Parathyroid adenoma (tissue), 2 donors: ENCODE results near the gene CRYBA2.

Experiments used
- H2AFZ ChIP-seq: fragments of 300-600 bp; sonication (generic); one replicate; pipeline ENCODE4 v1.7.0; 2017; ENCODE audit warnings: antibody characterized with exemption, mild to moderate bottlenecking
- H3K27ac ChIP-seq: fragments of 300-600 bp; sonication (generic); one replicate; pipeline ENCODE4 v1.7.0; 2017
- H3K27me3 ChIP-seq: fragments of 300-600 bp; sonication (generic); one replicate; pipeline ENCODE4 v1.7.0; 2017; ENCODE audit warnings: low read length; ENCODE audit not compliant: control insufficient read depth, insufficient read depth
- H3K36me3 ChIP-seq: fragments of 300-600 bp; sonication (generic); one replicate; pipeline ENCODE4 v1.7.0; 2017; ENCODE audit warnings: low read length; ENCODE audit not compliant: control insufficient read depth, insufficient read depth
- H3K4me1 ChIP-seq: fragments of 300-600 bp; sonication (generic); one replicate; pipeline ENCODE4 v1.7.0; 2017; ENCODE audit warnings: control low read depth
- H3K4me2 ChIP-seq: fragments of 300-600 bp; sonication (generic); one replicate; pipeline ENCODE4 v1.7.0; 2017; ENCODE audit warnings: low read length
- H3K4me3 ChIP-seq: fragments of 300-600 bp; sonication (generic); one replicate; pipeline ENCODE4 v1.7.0; 2017; ENCODE audit warnings: low read depth, low read length
- H3K79me2 ChIP-seq: fragments of 300-600 bp; sonication (generic); one replicate; pipeline ENCODE4 v1.7.0; 2017; ENCODE audit warnings: control low read depth
- H3K9ac ChIP-seq: fragments of 300-600 bp; sonication (generic); one replicate; pipeline ENCODE4 v1.7.0; 2017; ENCODE audit warnings: mild to moderate bottlenecking
- H3K9me3 ChIP-seq: fragments of 300-600 bp; sonication (generic); one replicate; pipeline ENCODE4 v1.7.0; 2017; ENCODE audit warnings: low read length; ENCODE audit not compliant: control insufficient read depth
- CTCF ChIP-seq: fragments of 300-600 bp; sonication (generic); IDR thresholded peaks from one replicate; pipeline ENCODE4 v1.7.0; 2017; ENCODE audit warnings: antibody characterized with exemption, mild to moderate bottlenecking
- donor health status: primary hyperparathyroidism.

CRYBA2 gene

GRCh38 chr2:218964041-218964771, 29.0 kb downstream of the CRYBA2 start:
- H3K79me2 ChIP-seq = peaks cover 6% of the 10 kb centered on the region
- H3K36me3 ChIP-seq = no peaks in the 10 kb centered on the region
- peak overlapping the region; percentile 83 for H2AFZ ChIP-seq
- no peak overlapping the region for H3K4me2 ChIP-seq
- peak overlapping the region; percentile 92 for H3K27ac ChIP-seq
- no peak for TF ChIP-seq CTCF
- H3K27me3 ChIP-seq = peaks cover 9% of the 10 kb centered on the region
- no peak overlapping the region for H3K4me3 ChIP-seq
- no peaks in the 10 kb centered on the region for H3K9me3 ChIP-seq
- H3K9ac ChIP-seq = no peak overlapping the region
- H3K4me1 ChIP-seq = peaks cover 14% of the 10 kb centered on the region

- Histone ChIP-seq H3K27me3 (peaks cover 9% of the 10 kb centered on the region), H3K4me3 (no peak overlapping the region), H3K9me3 (no peaks in the 10 kb centered on the region), H3K27ac (peak overlapping the region; percentile 92), H2AFZ (peak overlapping the region; percentile 83), H3K36me3 (no peaks in the 10 kb centered on the region), H3K4me2 (no peak overlapping the region), H3K9ac (peak overlapping the region; percentile 20), H3K79me2 (peaks cover 6% of the 10 kb centered on the region), H3K4me1 (peaks cover 20% of the 10 kb centered on the region)
- no peak for TF ChIP-seq CTCF
Observed at GRCh38 chr2:218963601-218964000, 29.6 kb downstream of the CRYBA2 start.

- no peak for TF ChIP-seq CTCF
- Histone ChIP-seq H3K9me3 (no peaks in the 10 kb centered on the region), H3K9ac (peak overlapping the region; percentile 20), H3K4me2 (no peak overlapping the region), H3K27me3 (peaks cover 9% of the 10 kb centered on the region), H3K4me1 (peaks cover 20% of the 10 kb centered on the region), H3K4me3 (no peak overlapping the region), H2AFZ (peak overlapping the region; percentile 83), H3K27ac (peak overlapping the region; percentile 92), H3K36me3 (no peaks in the 10 kb centered on the region), H3K79me2 (peaks cover 6% of the 10 kb centered on the region)
Observed at GRCh38 chr2:218962859-218963492, 30.2 kb downstream of the CRYBA2 start.

- H3K4me1 ChIP-seq = peaks cover 20% of the 10 kb centered on the region
- no peak overlapping the region for H3K4me3 ChIP-seq
- peak overlapping the region; percentile 83 for H2AFZ ChIP-seq
- H3K27me3 ChIP-seq = peaks cover 9% of the 10 kb centered on the region
- H3K9ac ChIP-seq = no peak overlapping the region
- no peak for TF ChIP-seq CTCF
- H3K79me2 ChIP-seq = peaks cover 6% of the 10 kb centered on the region
- no peaks in the 10 kb centered on the region for H3K36me3 ChIP-seq
- H3K4me2 ChIP-seq = no peak overlapping the region
- no peaks in the 10 kb centered on the region for H3K9me3 ChIP-seq
- H3K27ac ChIP-seq = peak overlapping the region; percentile 92
Observed at GRCh38 chr2:218961651-218962570, 31.3 kb downstream of the CRYBA2 start.
